ENCODE data around the gene NKX6-1.

DNA sequence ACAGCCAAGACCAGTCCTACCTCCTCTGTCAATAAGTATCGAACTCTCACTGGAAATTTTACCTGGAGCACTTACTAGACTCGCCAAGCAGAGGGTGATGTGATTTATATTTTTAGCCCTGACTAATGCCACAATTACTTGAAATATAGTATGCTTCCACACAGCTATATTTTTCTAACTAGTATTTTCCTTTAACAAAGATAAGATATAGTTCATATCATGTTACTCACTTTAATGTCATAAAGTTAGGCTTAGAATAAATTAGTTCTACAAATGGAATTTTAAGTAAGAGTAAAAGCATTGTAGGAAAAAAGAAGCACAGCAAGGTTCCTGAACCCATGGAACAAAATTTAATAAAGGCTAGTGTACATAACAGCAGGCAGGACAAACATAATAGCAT, 16.0 kb upstream of the NKX6-1 start:
- TF ChIP-seq, protein P1, sequence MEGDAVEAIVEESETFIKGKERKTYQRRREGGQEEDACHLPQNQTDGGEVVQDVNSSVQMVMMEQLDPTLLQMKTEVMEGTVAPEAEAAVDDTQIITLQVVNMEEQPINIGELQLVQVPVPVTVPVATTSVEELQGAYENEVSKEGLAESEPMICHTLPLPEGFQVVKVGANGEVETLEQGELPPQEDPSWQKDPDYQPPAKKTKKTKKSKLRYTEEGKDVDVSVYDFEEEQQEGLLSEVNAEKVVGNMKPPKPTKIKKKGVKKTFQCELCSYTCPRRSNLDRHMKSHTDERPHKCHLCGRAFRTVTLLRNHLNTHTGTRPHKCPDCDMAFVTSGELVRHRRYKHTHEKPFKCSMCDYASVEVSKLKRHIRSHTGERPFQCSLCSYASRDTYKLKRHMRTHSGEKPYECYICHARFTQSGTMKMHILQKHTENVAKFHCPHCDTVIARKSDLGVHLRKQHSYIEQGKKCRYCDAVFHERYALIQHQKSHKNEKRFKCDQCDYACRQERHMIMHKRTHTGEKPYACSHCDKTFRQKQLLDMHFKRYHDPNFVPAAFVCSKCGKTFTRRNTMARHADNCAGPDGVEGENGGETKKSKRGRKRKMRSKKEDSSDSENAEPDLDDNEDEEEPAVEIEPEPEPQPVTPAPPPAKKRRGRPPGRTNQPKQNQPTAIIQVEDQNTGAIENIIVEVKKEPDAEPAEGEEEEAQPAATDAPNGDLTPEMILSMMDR (IDR thresholded peaks at IDR 0.05) = no peak
- TF ChIP-seq POLR2A (IDR thresholded peaks at IDR 0.05) = no peak

Data from esophagus squamous epithelium (tissue), 4 donors.